Erythroblast (primary cell): ENCODE data around the gene PRODH2.

Experiments
- GATA1 ChIP-seq: IDR thresholded peaks from 2 replicates; pipeline ENCODE4 v1.6.1; 2011; ENCODE audit warnings: low read depth, mild to moderate bottlenecking, control low read depth, low read length, moderate library complexity
- POLR2A ChIP-seq: IDR thresholded peaks from 2 replicates; pipeline ENCODE4 v1.6.1; 2011; ENCODE audit warnings: mild to moderate bottlenecking, low read length

DNA sequence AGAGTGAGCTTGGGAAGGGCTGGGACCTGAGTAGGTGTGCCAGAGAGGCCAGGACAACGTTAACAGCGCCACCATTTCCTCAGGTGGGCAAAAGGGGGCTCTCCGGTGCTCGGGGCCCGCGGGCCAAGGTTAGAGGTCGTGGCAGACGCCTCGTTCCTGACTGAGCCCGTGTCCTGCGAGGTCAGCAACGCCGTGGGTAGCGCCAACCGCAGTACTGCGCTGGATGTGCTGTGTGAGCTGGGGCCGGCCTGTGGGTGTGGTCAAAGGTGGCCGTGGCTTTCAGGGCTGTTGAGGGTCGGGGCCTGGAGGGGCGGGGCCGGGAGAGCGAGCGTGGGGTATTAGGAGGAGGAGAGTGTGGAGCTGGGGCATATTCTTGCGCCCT is 47.8 kb upstream of the PRODH2 start:
- TF ChIP-seq POLR2A (no peak), GATA1 (no peak)
